SJCRH30 (cell line): ENCODE data around the gene CYB5R2. TPM values are rescaled to one million over a fixed set of nuclear protein-coding genes. Genes with fewer than 3 reads are reported as not detected.

Experiments
- DNase-seq, 2 experiments: peaks; one replicate each; pipeline ENCODE4 v3.0.0-alpha.2; 2015 to 2020
- H3K27ac ChIP-seq: fragments of 250-450 bp; sonication (Bioruptor Pico); 2 replicates; pipeline ENCODE4 v1.5.1; 2020; ENCODE audit warnings: mild to moderate bottlenecking, moderate library complexity
- H3K27me3 ChIP-seq: fragments of 250-450 bp; sonication (Bioruptor Pico); 2 replicates; pipeline ENCODE4 v1.5.1; 2020; ENCODE audit warnings: mild to moderate bottlenecking, moderate library complexity
- H3K36me3 ChIP-seq: fragments of 250-450 bp; sonication (Bioruptor Pico); 2 replicates; pipeline ENCODE4 v1.5.1; 2020; ENCODE audit warnings: mild to moderate bottlenecking, moderate library complexity
- H3K4me1 ChIP-seq: fragments of 250-450 bp; sonication (Bioruptor Pico); 2 replicates; pipeline ENCODE4 v1.5.1; 2020; ENCODE audit warnings: mild to moderate bottlenecking, moderate library complexity
- H3K4me3 ChIP-seq: fragments of 250-450 bp; sonication (Bioruptor Pico); 2 replicates; pipeline ENCODE4 v1.5.1; 2020; ENCODE audit warnings: mild to moderate bottlenecking, moderate library complexity
- H3K9me3 ChIP-seq: fragments of 250-450 bp; sonication (Bioruptor Pico); replicated peaks from 2 replicates; pipeline ENCODE4 v1.5.1; 2020; ENCODE audit warnings: mild to moderate bottlenecking, moderate library complexity
- total RNA-seq: library from RNA; depleted of rRNA; stranded (reverse); fragments of >200 nt; shearing (Covaris generic); gene quantifications from 2 replicates; pipeline ENCODE4 v1.2.3, GENCODE V29; 2014; rRNA removed

The CYB5R2 gene
- not detected in 2 replicates for total RNA-seq

- H3K36me3 ChIP-seq = no peaks in the 10 kb centered on the region
- no peak within 1 kb of the TSS for H3K27ac ChIP-seq
- DNase-seq = no peak
- H3K4me3 ChIP-seq = no peak within 1 kb of the TSS
- 0 out of 2 replicates have a peak, but pooled peaks cover 6% of the 10 kb centered on the region for H3K27me3 ChIP-seq
- H3K4me1 ChIP-seq = no peaks in the 10 kb centered on the region
- no peaks in the 10 kb centered on the region for H3K9me3 ChIP-seq
Measured at GRCh38 chr11:7672960-7673723, at the start of gene CYB5R2. TSS of gene CYB5R2 (minus strand) at chr11:7673500. CDS start at chr11:7672825, 675 bp downstream.

- peaks cover 2% of the 10 kb centered on the region; the same call in 1 of the 2 replicates for H3K27me3 ChIP-seq
- no peak for DNase-seq
- H3K4me1 ChIP-seq = no peaks in the 10 kb centered on the region
- no peaks in the 10 kb centered on the region for H3K36me3 ChIP-seq
- no peak overlapping the region for H3K27ac ChIP-seq
- no peaks in the 10 kb centered on the region for H3K9me3 ChIP-seq
- H3K4me3 ChIP-seq = no peak overlapping the region
Measured at GRCh38 chr11:7714786-7715185, 41.5 kb upstream of the CYB5R2 start.

GRCh38 chr11:7706377-7706776 lies 33.1 kb upstream of the CYB5R2 start, which contains the start of gene OVCH2:
TSS of gene OVCH2 (minus strand) at chr11:7706477. CDS start at chr11:7706394, 83 bp downstream.
- H3K9me3 ChIP-seq = no peaks in the 10 kb centered on the region

GRCh38 chr11:7703740-7704139 lies 30.4 kb upstream of the CYB5R2 start:
- Histone ChIP-seq H3K27me3 (no peaks in the 10 kb centered on the region), H3K36me3 (no peaks in the 10 kb centered on the region), H3K4me3 (no peak overlapping the region), H3K9me3 (no peaks in the 10 kb centered on the region), H3K4me1 (no peaks in the 10 kb centered on the region), H3K27ac (no peak overlapping the region)
- DNase-seq = no peak

More at GRCh38 chr11:7706377-7706776, 33.1 kb upstream of the CYB5R2 start, which contains the start of gene OVCH2:
- no peaks in the 10 kb centered on the region for H3K36me3 ChIP-seq
- no peaks in the 10 kb centered on the region for H3K27me3 ChIP-seq
- H3K27ac ChIP-seq = no peak within 1 kb of the TSS
- no peak for DNase-seq
- no peaks in the 10 kb centered on the region for H3K4me1 ChIP-seq
- H3K4me3 ChIP-seq = no peak within 1 kb of the TSS

- Histone ChIP-seq H3K27me3 (peaks cover 5% of the 10 kb centered on the region), H3K4me1 (no peaks in the 10 kb centered on the region)
Measured at GRCh38 chr11:7696424-7696823, 23.1 kb upstream of the CYB5R2 start.

GRCh38 chr11:7694235-7694634 lies 20.9 kb upstream of the CYB5R2 start:
- no peak for DNase-seq
- Histone ChIP-seq H3K9me3 (no peaks in the 10 kb centered on the region), H3K36me3 (no peaks in the 10 kb centered on the region), H3K27me3 (peaks cover 5% of the 10 kb centered on the region), H3K4me3 (no peak overlapping the region), H3K4me1 (no peaks in the 10 kb centered on the region), H3K27ac (no peak overlapping the region)

More at GRCh38 chr11:7696424-7696823, 23.1 kb upstream of the CYB5R2 start:
- no peaks in the 10 kb centered on the region for H3K9me3 ChIP-seq
- no peak for DNase-seq
- no peaks in the 10 kb centered on the region for H3K36me3 ChIP-seq
- H3K27ac ChIP-seq = no peak overlapping the region
- H3K4me3 ChIP-seq = no peak overlapping the region

- DNase-seq = no peak
- Histone ChIP-seq H3K4me1 (no peaks in the 10 kb centered on the region), H3K9me3 (no peaks in the 10 kb centered on the region), H3K36me3 (no peaks in the 10 kb centered on the region), H3K27ac (no peak overlapping the region), H3K4me3 (no peak overlapping the region), H3K27me3 (peaks cover 5% of the 10 kb centered on the region)
Measured at GRCh38 chr11:7692426-7692825, 19.1 kb upstream of the CYB5R2 start.

- H3K36me3 ChIP-seq = no peaks in the 10 kb centered on the region
- no peaks in the 10 kb centered on the region for H3K9me3 ChIP-seq
- H3K27me3 ChIP-seq = peaks cover 5% of the 10 kb centered on the region
- no peak for DNase-seq
- no peaks in the 10 kb centered on the region for H3K4me1 ChIP-seq
- H3K27ac ChIP-seq = no peak overlapping the region
- no peak overlapping the region for H3K4me3 ChIP-seq
Measured at GRCh38 chr11:7691759-7692350, 18.6 kb upstream of the CYB5R2 start.

- Histone ChIP-seq H3K4me3 (no peak overlapping the region), H3K4me1 (no peaks in the 10 kb centered on the region), H3K9me3 (no peaks in the 10 kb centered on the region), H3K27ac (no peak overlapping the region), H3K27me3 (peaks cover 5% of the 10 kb centered on the region), H3K36me3 (no peaks in the 10 kb centered on the region)
- DNase-seq = no peak
Measured at GRCh38 chr11:7690648-7691047, 17.3 kb upstream of the CYB5R2 start.

- no peak overlapping the region for H3K4me3 ChIP-seq
- no peaks in the 10 kb centered on the region for H3K9me3 ChIP-seq
- no peaks in the 10 kb centered on the region for H3K36me3 ChIP-seq
- no peak overlapping the region for H3K27ac ChIP-seq
- no peak for DNase-seq
- peaks cover 2% of the 10 kb centered on the region for H3K27me3 ChIP-seq
- no peaks in the 10 kb centered on the region for H3K4me1 ChIP-seq
Measured at GRCh38 chr11:7689239-7689638, 15.9 kb upstream of the CYB5R2 start.

GRCh38 chr11:7688238-7688826 lies 15.0 kb upstream of the CYB5R2 start:
- Histone ChIP-seq H3K27me3 (no peaks in the 10 kb centered on the region; the same call in none of the 2 replicates), H3K9me3 (no peaks in the 10 kb centered on the region), H3K4me1 (no peaks in the 10 kb centered on the region), H3K36me3 (no peaks in the 10 kb centered on the region), H3K4me3 (no peak overlapping the region), H3K27ac (no peak overlapping the region)
- DNase-seq = peak in 1 of 2 experiments; percentile 38

- no peaks in the 10 kb centered on the region for H3K4me1 ChIP-seq
- no peak overlapping the region for H3K27ac ChIP-seq
- H3K4me3 ChIP-seq = no peak overlapping the region
- H3K27me3 ChIP-seq = no peaks in the 10 kb centered on the region; the same call in none of the 2 replicates
- H3K36me3 ChIP-seq = no peaks in the 10 kb centered on the region
- H3K9me3 ChIP-seq = no peaks in the 10 kb centered on the region
- DNase-seq = no peak
Measured at GRCh38 chr11:7687386-7687785, 14.1 kb upstream of the CYB5R2 start.

- no peak for DNase-seq
Measured at GRCh38 chr11:7686761-7687160, 13.5 kb upstream of the CYB5R2 start.

GRCh38 chr11:7683571-7683970 lies 10.3 kb upstream of the CYB5R2 start:
- Histone ChIP-seq H3K27ac (no peak overlapping the region), H3K27me3 (peaks cover 1% of the 10 kb centered on the region; the same call in 1 of the 2 replicates), H3K4me1 (no peaks in the 10 kb centered on the region), H3K36me3 (no peaks in the 10 kb centered on the region), H3K4me3 (no peak overlapping the region), H3K9me3 (no peaks in the 10 kb centered on the region)
- no peak for DNase-seq

More at GRCh38 chr11:7686761-7687160, 13.5 kb upstream of the CYB5R2 start:
- no peak overlapping the region for H3K4me3 ChIP-seq
- H3K36me3 ChIP-seq = no peaks in the 10 kb centered on the region
- H3K27ac ChIP-seq = no peak overlapping the region
- no peaks in the 10 kb centered on the region; the same call in none of the 2 replicates for H3K27me3 ChIP-seq
- no peaks in the 10 kb centered on the region for H3K9me3 ChIP-seq
- H3K4me1 ChIP-seq = no peaks in the 10 kb centered on the region

- Histone ChIP-seq H3K4me1 (no peaks in the 10 kb centered on the region), H3K27ac (no peak overlapping the region), H3K9me3 (no peaks in the 10 kb centered on the region), H3K27me3 (0 out of 2 replicates have a peak, but pooled peaks cover 10% of the 10 kb centered on the region), H3K36me3 (no peaks in the 10 kb centered on the region), H3K4me3 (no peak overlapping the region)
- DNase-seq = no peak
Measured at GRCh38 chr11:7677796-7678201, 4.5 kb upstream of the CYB5R2 start.
